K562 (cell line): Measurements from ENCODE around the gene PRR11. TPM values are rescaled to one million over a fixed set of nuclear protein-coding genes. Genes with fewer than 3 reads are reported as not detected.

Source experiments
- CBFB ChIP-seq: sonication (generic); formaldehyde crosslinking; IDR thresholded peaks from 2 replicates; pipeline ENCODE4 v1.4.0; 2020; ENCODE audit warnings: mild to moderate bottlenecking, missing genetic modification reagents
- CBX8 ChIP-seq: fragments of 200-600 bp; sonication (generic); IDR thresholded peaks from 2 replicates; pipeline ENCODE4 v1.6.1; 2012; ENCODE audit warnings: borderline replicate concordance, mixed run types, low read depth, mild to moderate bottlenecking, moderate library complexity, mixed read lengths, low read length, control low read depth, inconsistent platforms; ENCODE audit not compliant: poor library complexity, severe bottlenecking; ENCODE audit errors: extremely low read depth
- CC2D1A ChIP-seq: fragments of 450-650 bp; IDR thresholded peaks from 2 replicates; pipeline ENCODE4 v1.6.1; 2017; ENCODE audit warnings: mild to moderate bottlenecking
- COPS2 ChIP-seq: fragments of 450-650 bp; conservative IDR thresholded peaks from 2 replicates; pipeline ENCODE4 v1.6.1; 2016; ENCODE audit warnings: mild to moderate bottlenecking, moderate library complexity
- ELK1 ChIP-seq: sonication (generic); formaldehyde crosslinking; IDR thresholded peaks from 2 replicates; pipeline ENCODE4 v1.8.1; 2022; ENCODE audit warnings: missing genetic modification reagents
- FOXK1 ChIP-seq: sonication (generic); formaldehyde crosslinking; IDR thresholded peaks from 2 replicates; pipeline ENCODE4 v1.8.0; 2022; ENCODE audit warnings: missing genetic modification reagents, mild to moderate bottlenecking, borderline replicate concordance
- GTF2F1 ChIP-seq: IDR thresholded peaks from 2 replicates; pipeline ENCODE4 v1.6.1; 2011; ENCODE audit warnings: low read depth, low read length, improper control_type of control experiment
- HEY1 ChIP-seq: fragments of 250-450 bp; sonication (Bioruptor Pico); IDR thresholded peaks from 2 replicates; pipeline ENCODE4 v1.5.0; 2020; ENCODE audit warnings: mild to moderate bottlenecking, moderate library complexity, borderline replicate concordance
- MED1 ChIP-seq: sonication (generic); formaldehyde crosslinking; IDR thresholded peaks from 2 replicates; pipeline ENCODE4 v1.8.1; 2023; ENCODE audit warnings: missing genetic modification reagents, borderline replicate concordance
- MEF2A ChIP-seq: IDR thresholded peaks from 2 replicates; pipeline ENCODE4 v1.6.1; 2011; ENCODE audit warnings: low read depth, mild to moderate bottlenecking, low read length, moderate library complexity; ENCODE audit not compliant: control insufficient read depth
- NCOA4 ChIP-seq: fragments of 450-650 bp; IDR thresholded peaks from 2 replicates; pipeline ENCODE4 v1.6.1; 2018; ENCODE audit warnings: mild to moderate bottlenecking; ENCODE audit not compliant: partially characterized antibody
- NR0B1 ChIP-seq: fragments of 450-650 bp; IDR thresholded peaks from one replicate; pipeline ENCODE4 v1.6.1; 2018; ENCODE audit warnings: mild to moderate bottlenecking, moderate library complexity; ENCODE audit not compliant: partially characterized antibody
- POLR2AphosphoS5 ChIP-seq: IDR thresholded peaks from 2 replicates; pipeline ENCODE4 v1.6.1; 2011; ENCODE audit warnings: mild to moderate bottlenecking, low read depth, low read length, moderate library complexity; ENCODE audit not compliant: control insufficient read depth, insufficient read depth
- POU5F1 ChIP-seq: fragments of 150-350 bp; IDR thresholded peaks from 2 replicates; pipeline ENCODE4 v1.6.1; 2014; ENCODE audit warnings: borderline replicate concordance, low read length, low read depth, mild to moderate bottlenecking; ENCODE audit not compliant: partially characterized antibody
- PRPF4 ChIP-seq: fragments of 200-400 bp; formaldehyde crosslinking; IDR thresholded peaks from one replicate; pipeline ENCODE4 v1.6.1; 2017; ENCODE audit warnings: low read length, low read depth, mild to moderate bottlenecking; ENCODE audit not compliant: insufficient read depth, poor library complexity, severe bottlenecking
- RAD51 ChIP-seq: fragments of 450-650 bp; IDR thresholded peaks from 2 replicates; pipeline ENCODE4 v1.7.1; 2016; ENCODE audit warnings: low read depth, mild to moderate bottlenecking, borderline replicate concordance
- RFX5 ChIP-seq: IDR thresholded peaks from 2 replicates; pipeline ENCODE4 v1.6.1; 2011; ENCODE audit warnings: low read depth, mild to moderate bottlenecking, improper control_type of control experiment, low read length
- SMARCC2 ChIP-seq: fragments of 450-650 bp; IDR thresholded peaks from 2 replicates; pipeline ENCODE4 v1.6.1; 2017; ENCODE audit warnings: antibody characterized with exemption, moderate library complexity, mild to moderate bottlenecking, low read depth
- XRCC3 ChIP-seq: fragments of 450-650 bp; IDR thresholded peaks from 2 replicates; pipeline ENCODE4 v1.6.1; 2017; ENCODE audit warnings: mild to moderate bottlenecking, moderate library complexity
- ZBTB9 ChIP-seq: fragments of 450-650 bp; formaldehyde crosslinking; IDR thresholded peaks from 2 replicates; pipeline ENCODE4 v1.4.0; 2020; ENCODE audit warnings: mild to moderate bottlenecking, moderate library complexity
- ZFP30 ChIP-seq: fragments of 250-450 bp; sonication (Bioruptor Pico); IDR thresholded peaks from 2 replicates; pipeline ENCODE4 v1.8.0; 2022; ENCODE audit warnings: moderate library complexity, mild to moderate bottlenecking, inconsistent platforms, borderline replicate concordance
- ZNF57 ChIP-seq: fragments of 450-650 bp; formaldehyde crosslinking; IDR thresholded peaks from 2 replicates; pipeline ENCODE4 v1.4.0; 2020; ENCODE audit warnings: mild to moderate bottlenecking, moderate library complexity
- ZNF717 ChIP-seq: fragments of 250-450 bp; sonication (Bioruptor Pico); IDR thresholded peaks from 2 replicates; pipeline ENCODE4 v1.5.0; 2021
- ZNF778 ChIP-seq: fragments of 450-650 bp; formaldehyde crosslinking; IDR thresholded peaks from 2 replicates; pipeline ENCODE4 v1.4.0; 2020; ENCODE audit warnings: mild to moderate bottlenecking, moderate library complexity
- ZNF830 ChIP-seq: fragments of 250-450 bp; sonication (Bioruptor Pico); IDR thresholded peaks from 2 replicates; pipeline ENCODE4 v1.5.0; 2021; ENCODE audit warnings: mild to moderate bottlenecking
- polyA plus RNA-seq, 8 experiments: library from polyadenylated mRNA; depleted of rRNA in 4 of 8; stranded (reverse) in 5 of 8; unstranded in 3 of 8; fragments of >200 nt; fragmentation: Nextera tagmentation in 2 of 8; fragmentation: Illumina TruSeq in 1 of 8; extraction: Ambion mirVana in 2 of 8; extraction: Trizol in 1 of 8; gene quantifications; 2 replicates each; pipeline versions ENCODE4 v1.2.1 to v1.2.3, GENCODE V29; 2011 to 2014; ENCODE audit warnings: inconsistent platforms in 1 of 8, missing spikeins in 1 of 8
- total RNA-seq, 7 experiments: library from RNA; depleted of rRNA in 6 of 7; stranded (reverse); fragments of >200 nt in 6 of 7; fragmentation: Illumina TruSeq in 2 of 7; extraction: Trizol in 2 of 7; gene quantifications; 2 replicates each; pipeline versions ENCODE4 v1.2.1 to v1.2.3, GENCODE V29; 2011 to 2021; ENCODE audit warnings: low replicate concordance in 1 of 7

Gene PRR11
- total and polyA plus RNA-seq, 9 of the 15 experiments (the other 6 are each of a cell fraction or from before 2014, with no cell fraction given): 13.3 to 75.2 (median 46.4) TPM

GRCh38 chr17:59155439-59156177 is at the start of gene PRR11 (continued):
- TF ChIP-seq XRCC3 (no peak), HEY1 (CRISPR knock-in tag) (no peak), CBX8 (no peak), SMARCC2 (peak; percentile 46; the same call in 1 of the 2 replicates), CBFB (CRISPR knock-in tag) (no peak), COPS2 (no peak), ZNF717 (CRISPR knock-in tag) (no peak), FOXK1 (CRISPR knock-in tag) (no peak), NCOA4 (no peak), POU5F1 (no peak), ZNF778 (CRISPR knock-in tag) (no peak), ELK1 (CRISPR knock-in tag) (no peak), PRPF4 (no peak), ZNF830 (CRISPR knock-in tag) (no peak), ZBTB9 (CRISPR knock-in tag) (no peak), ZFP30 (CRISPR knock-in tag) (no peak), POLR2AphosphoS5 (peak; percentile 89), MED1 (CRISPR knock-in tag) (no peak), RAD51 (no peak), RFX5 (no peak), CC2D1A (peak; percentile 100), GTF2F1 (no peak), ZNF57 (CRISPR knock-in tag) (no peak), MEF2A (no peak), NR0B1 (no peak)
